Ascending aorta (tissue), 2 donors: ENCODE results near the gene TRIO. TPM values are rescaled to one million over a fixed set of nuclear protein-coding genes. Genes with fewer than 3 reads are reported as not detected.

Experiments used
- DNase-seq, 2 donors: peaks; one replicate each; pipeline ENCODE4 v3.0.0-alpha.2; 2019; ENCODE audit warnings: low spot score in 2 of 2
- H3K27ac ChIP-seq, 2 donors: fragments of 200-600 bp; sonication (generic); one replicate each; pipeline ENCODE4 v1.5.1; 2016 to 2017; ENCODE audit warnings: mild to moderate bottlenecking in 1 of 2
- H3K27me3 ChIP-seq: fragments of 200-600 bp; sonication (generic); one replicate; pipeline ENCODE4 v1.5.1; 2017
- H3K36me3 ChIP-seq, 2 donors: fragments of 200-600 bp; sonication (generic); one replicate each; pipeline ENCODE4 v1.5.1; 2016
- H3K4me1 ChIP-seq, 2 donors: fragments of 200-600 bp; sonication (generic); one replicate each; pipeline ENCODE4 v1.5.1; 2016 to 2017; ENCODE audit warnings: mild to moderate bottlenecking in 1 of 2
- H3K4me3 ChIP-seq, 2 donors: fragments of 200-600 bp; sonication (generic); one replicate each; pipeline ENCODE4 v1.5.1; 2016 to 2017; ENCODE audit warnings: mild to moderate bottlenecking in 1 of 2
- H3K9me3 ChIP-seq, 2 donors: fragments of 200-600 bp; sonication (generic); one replicate each; pipeline ENCODE4 v1.5.1; 2016
- intact Hi-C: fragments of 100-400 bp; cut with DNase I; formaldehyde crosslinking; loops from one replicate; pipeline ENCODE4 v1.15.1; 2023
- total RNA-seq: library from RNA; depleted of rRNA; stranded (reverse); fragments of >200 nt; gene quantifications from one replicate; pipeline ENCODE4 v1.1.0, GENCODE V29; 2016
- TF ChIP-seq, protein P1 (sequence below), 3 experiments: fragments of 200-600 bp in 2 of 3; fragments of 450-650 bp in 1 of 3; sonication (generic) in 2 of 3; IDR thresholded peaks; one replicate each; pipeline ENCODE4 v1.5.1; 2016 to 2019; ENCODE audit warnings: antibody characterized with exemption in 3 of 3, mild to moderate bottlenecking in 1 of 3, moderate library complexity in 1 of 3

The TRIO gene
- total RNA-seq, 1 donor from 2014 or later = 262 TPM

DNA sequence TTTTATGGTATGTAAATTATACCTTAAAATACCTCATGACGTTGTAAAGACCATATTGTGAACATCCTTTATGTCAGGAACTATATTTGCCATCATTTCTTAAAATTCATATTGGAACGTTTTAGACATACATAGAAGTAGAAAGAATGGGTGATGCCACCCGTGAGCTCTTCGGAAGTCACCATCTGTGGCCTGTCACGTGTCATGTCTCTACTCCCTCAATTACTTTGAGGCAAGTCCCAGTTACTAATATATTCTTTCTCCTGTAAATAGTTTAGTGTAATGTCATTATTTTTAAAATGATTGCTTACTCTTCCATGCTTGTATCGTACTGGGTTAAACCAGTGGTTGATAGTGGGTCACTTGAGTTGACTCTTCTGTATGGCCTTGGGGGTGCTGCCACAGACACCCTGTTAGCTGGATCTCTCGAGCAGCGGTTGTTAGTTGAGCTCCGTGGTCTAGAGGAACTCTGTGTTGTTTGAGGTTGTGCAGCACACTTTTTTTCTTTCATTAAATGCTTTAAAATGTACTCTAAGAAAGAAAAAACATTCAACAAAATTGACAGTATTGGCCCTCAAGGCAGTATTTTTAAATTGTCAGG lies 66.2 kb downstream of the TRIO start:
- H3K9me3 ChIP-seq = no peaks in the 10 kb centered on the region
- H3K4me3 ChIP-seq = no peak overlapping the region
- intact Hi-C loops = no loop called here
- no peaks in the 10 kb centered on the region for H3K36me3 ChIP-seq
- no peaks in the 10 kb centered on the region for H3K27me3 ChIP-seq
- peaks cover 4 to 32% of the 10 kb centered on the region in 2 donors for H3K4me1 ChIP-seq
- TF ChIP-seq, protein P1, sequence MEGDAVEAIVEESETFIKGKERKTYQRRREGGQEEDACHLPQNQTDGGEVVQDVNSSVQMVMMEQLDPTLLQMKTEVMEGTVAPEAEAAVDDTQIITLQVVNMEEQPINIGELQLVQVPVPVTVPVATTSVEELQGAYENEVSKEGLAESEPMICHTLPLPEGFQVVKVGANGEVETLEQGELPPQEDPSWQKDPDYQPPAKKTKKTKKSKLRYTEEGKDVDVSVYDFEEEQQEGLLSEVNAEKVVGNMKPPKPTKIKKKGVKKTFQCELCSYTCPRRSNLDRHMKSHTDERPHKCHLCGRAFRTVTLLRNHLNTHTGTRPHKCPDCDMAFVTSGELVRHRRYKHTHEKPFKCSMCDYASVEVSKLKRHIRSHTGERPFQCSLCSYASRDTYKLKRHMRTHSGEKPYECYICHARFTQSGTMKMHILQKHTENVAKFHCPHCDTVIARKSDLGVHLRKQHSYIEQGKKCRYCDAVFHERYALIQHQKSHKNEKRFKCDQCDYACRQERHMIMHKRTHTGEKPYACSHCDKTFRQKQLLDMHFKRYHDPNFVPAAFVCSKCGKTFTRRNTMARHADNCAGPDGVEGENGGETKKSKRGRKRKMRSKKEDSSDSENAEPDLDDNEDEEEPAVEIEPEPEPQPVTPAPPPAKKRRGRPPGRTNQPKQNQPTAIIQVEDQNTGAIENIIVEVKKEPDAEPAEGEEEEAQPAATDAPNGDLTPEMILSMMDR (IDR thresholded peaks at IDR 0.05) = no peak
- no peak overlapping the region for H3K27ac ChIP-seq
- DNase-seq = no peak

DNA sequence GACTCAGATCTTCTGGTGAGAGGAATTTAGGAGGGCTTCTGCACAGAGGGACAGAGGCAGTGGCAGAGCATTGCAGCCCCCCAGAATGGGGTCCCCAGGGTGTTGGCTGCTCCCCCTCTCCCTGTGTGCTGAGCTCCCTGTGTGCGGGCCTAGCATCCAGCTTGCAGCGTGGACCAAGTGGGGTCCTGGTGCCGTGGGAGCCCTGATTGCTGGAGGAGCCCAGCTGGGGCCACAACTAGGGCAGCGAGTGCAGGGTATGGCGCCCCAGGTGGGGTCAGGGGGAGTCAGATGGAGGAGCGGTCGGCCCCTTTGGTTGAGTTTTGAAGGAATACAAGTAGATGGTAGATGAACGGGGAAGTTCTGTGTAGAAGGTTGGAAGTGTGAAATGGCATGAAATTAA lies 66.7 kb downstream of the TRIO start:
- no peak overlapping the region for H3K27ac ChIP-seq
- no peaks in the 10 kb centered on the region for H3K27me3 ChIP-seq
- H3K4me1 ChIP-seq = peaks cover 2 to 27% of the 10 kb centered on the region in 2 donors
- intact Hi-C loops = no loop called here
- no peak for DNase-seq
- no peaks in the 10 kb centered on the region for H3K9me3 ChIP-seq
- H3K4me3 ChIP-seq = no peak overlapping the region
- no peaks in the 10 kb centered on the region for H3K36me3 ChIP-seq
- TF ChIP-seq, protein P1 (IDR thresholded peaks at IDR 0.05) = no peak

DNA sequence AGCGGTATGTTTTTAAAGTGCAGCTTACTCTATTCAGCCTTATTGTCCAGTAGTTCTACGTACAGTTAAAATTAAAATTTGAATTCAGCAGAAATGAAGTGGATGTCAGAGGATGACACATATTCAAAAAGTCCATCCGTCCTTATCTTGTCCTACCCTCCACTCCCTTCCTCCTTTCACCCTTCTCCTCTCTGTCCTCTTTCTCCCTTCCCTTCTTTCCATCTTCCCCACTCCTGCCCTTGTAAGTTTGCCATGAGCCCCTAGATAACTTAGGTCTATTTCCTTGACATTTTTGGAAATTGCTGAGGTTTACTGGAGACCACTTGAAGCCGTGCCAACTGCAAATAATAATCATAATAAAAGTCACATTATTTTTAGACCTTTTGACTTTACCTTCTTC lies 67.6 kb downstream of the TRIO start:
- Histone ChIP-seq H3K9me3 (no peaks in the 10 kb centered on the region), H3K36me3 (no peaks in the 10 kb centered on the region), H3K27me3 (no peaks in the 10 kb centered on the region), H3K4me3 (no peak overlapping the region), H3K27ac (no peak overlapping the region), H3K4me1 (peaks cover 0 to 19% of the 10 kb centered on the region in 2 donors)
- TF ChIP-seq, protein P1 (IDR thresholded peaks at IDR 0.05) = no peak
- no peak for DNase-seq
- intact Hi-C loops = no loop called here

DNA sequence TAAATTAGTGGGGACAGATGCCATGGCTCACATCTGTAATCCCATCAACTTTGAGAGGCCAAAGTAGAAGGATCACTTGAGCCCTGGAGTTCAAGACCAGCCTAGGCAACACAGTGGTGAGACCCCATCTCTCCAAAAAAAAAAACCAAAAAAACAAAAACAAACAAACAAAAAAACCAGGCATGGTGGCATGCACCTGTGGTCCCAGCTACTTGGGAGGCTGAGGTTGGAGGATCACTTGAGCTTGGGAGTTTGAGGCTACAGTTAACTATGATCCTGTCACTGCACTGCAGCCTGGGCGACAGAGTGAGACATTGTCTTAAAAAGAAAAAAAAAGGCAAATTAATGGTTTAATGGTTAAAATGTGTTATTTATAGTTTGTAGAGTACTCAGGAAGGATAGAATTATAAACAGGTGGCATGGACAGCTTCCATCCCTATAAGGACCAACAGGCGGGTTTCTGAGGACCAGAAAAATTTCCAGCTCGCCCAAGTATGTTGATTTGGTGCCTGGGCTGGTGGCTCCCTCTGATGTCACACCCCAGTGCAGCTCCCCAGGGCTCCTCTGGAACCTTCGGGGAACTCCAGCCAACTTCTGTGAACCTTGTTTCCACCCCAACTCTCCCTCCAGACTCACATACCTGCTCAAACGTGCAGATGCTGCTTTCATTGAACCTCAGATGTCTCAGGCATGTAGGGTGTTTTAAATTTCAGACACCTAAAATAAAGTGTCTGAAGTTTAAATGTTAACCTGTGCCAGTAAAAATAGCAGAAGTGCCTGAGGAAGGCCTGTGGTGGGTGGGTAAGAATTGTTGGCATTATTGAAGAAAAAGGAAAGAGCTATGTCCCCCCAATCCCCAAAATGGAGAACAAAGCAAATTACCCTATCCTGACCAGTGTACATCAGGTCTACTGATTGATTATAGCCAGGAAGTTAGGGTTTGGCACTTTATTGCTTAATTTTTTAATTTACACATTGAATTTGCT lies 69.0 kb downstream of the TRIO start:
- Histone ChIP-seq H3K36me3 (no peaks in the 10 kb centered on the region), H3K27me3 (no peaks in the 10 kb centered on the region), H3K4me3 (no peak overlapping the region), H3K27ac (no peak overlapping the region), H3K4me1 (peaks cover 0 to 25% of the 10 kb centered on the region in 2 donors), H3K9me3 (no peaks in the 10 kb centered on the region)
- intact Hi-C loops = no loop called here
- no peak for DNase-seq
- TF ChIP-seq, protein P1 (IDR thresholded peaks at IDR 0.05) = no peak

DNA sequence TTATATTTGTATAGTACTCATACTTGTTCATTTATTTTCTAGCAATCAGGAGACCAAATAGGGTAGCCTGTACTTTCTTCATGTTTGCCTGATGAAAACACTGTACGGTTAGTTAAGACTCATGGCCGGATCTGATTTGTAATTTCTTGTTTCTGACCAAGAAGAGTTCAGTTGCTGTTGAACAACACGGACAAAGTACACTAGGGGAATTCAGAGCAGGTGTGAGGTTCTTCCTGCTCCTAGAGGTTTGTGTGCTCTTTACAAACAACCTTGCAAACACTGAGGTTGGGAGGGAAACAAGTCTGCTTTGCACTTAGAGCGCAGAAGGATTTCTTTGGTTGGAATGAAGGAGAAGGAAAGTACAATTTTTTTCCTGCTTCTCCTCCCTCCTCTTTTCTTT lies 69.7 kb downstream of the TRIO start:
- Histone ChIP-seq H3K27ac (no peak overlapping the region), H3K4me1 (peaks cover 0 to 30% of the 10 kb centered on the region in 2 donors), H3K4me3 (no peak overlapping the region), H3K36me3 (no peaks in the 10 kb centered on the region), H3K9me3 (no peaks in the 10 kb centered on the region), H3K27me3 (no peaks in the 10 kb centered on the region)
- TF ChIP-seq, protein P1 (IDR thresholded peaks at IDR 0.05) = no peak
- DNase-seq = no peak
- intact Hi-C loops = no loop called here
